ENCODE results near the gene DNMBP. TPM values are rescaled to one million over a fixed set of nuclear protein-coding genes. Genes with fewer than 3 reads are reported as not detected.

Gene DNMBP
- total and polyA plus RNA-seq, 2 of the 4 experiments (the other 2 are of a cell fraction) = 10.9 to 13.6 TPM

DNA sequence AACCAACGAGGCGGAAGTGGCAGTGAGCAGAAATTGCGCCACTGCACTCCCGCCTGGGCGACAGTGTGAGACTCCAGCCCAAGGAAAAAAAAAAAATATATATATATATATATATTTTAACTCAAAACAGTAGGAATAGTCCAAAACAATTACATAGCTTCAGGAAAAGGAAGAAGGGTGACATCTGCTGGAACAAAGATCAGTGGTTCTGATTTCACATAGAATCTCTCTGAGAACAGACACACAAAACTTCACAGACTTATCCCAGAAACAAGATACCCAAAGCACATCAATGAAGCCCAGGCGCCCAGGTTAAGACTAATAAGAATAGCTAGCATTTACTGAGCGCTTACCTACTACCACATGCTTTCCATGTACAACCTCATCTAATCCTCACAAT is 45.0 kb downstream of the DNMBP start:
- H2BK120ac ChIP-seq (ENCODE audit: low read depth, low read length) = peak overlapping the region; percentile 52; the same call in 1 of the 2 replicates
- H2AK9ac ChIP-seq (replicated peaks; ENCODE audit: low read depth, low read length, poor library complexity) = no peak overlapping the region
- H2BK15ac ChIP-seq (ENCODE audit: low read depth, low read length) = no peak overlapping the region; the same call in 2 of the 3 replicates
- H2AFZ ChIP-seq (replicated peaks; ENCODE audit: low read length, poor library complexity) = no peak overlapping the region
- TF ChIP-seq RAD21 (IDR thresholded peaks at IDR 0.05; ENCODE audit: low read length) = peak; percentile 38
- no peak for TF ChIP-seq CHD1 (IDR thresholded peaks at IDR 0.05; ENCODE audit: low read depth, low read length)
- TF ChIP-seq, protein P1, sequence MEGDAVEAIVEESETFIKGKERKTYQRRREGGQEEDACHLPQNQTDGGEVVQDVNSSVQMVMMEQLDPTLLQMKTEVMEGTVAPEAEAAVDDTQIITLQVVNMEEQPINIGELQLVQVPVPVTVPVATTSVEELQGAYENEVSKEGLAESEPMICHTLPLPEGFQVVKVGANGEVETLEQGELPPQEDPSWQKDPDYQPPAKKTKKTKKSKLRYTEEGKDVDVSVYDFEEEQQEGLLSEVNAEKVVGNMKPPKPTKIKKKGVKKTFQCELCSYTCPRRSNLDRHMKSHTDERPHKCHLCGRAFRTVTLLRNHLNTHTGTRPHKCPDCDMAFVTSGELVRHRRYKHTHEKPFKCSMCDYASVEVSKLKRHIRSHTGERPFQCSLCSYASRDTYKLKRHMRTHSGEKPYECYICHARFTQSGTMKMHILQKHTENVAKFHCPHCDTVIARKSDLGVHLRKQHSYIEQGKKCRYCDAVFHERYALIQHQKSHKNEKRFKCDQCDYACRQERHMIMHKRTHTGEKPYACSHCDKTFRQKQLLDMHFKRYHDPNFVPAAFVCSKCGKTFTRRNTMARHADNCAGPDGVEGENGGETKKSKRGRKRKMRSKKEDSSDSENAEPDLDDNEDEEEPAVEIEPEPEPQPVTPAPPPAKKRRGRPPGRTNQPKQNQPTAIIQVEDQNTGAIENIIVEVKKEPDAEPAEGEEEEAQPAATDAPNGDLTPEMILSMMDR (conservative IDR thresholded peaks at IDR 0.05; ENCODE audit: low read depth, low read length) = peak; percentile 37; the same call in 1 of the 2 replicates
- no peak for TF ChIP-seq RFX5 (IDR thresholded peaks at IDR 0.05; ENCODE audit: low read depth, low read length)
- no peak for TF ChIP-seq CEBPB (IDR thresholded peaks at IDR 0.05; ENCODE audit: low read depth, low read length)
- TF ChIP-seq SMC3 (IDR thresholded peaks at IDR 0.05; ENCODE audit: low read depth, low read length) = peak; percentile 34
- no peak for TF ChIP-seq MXI1 (IDR thresholded peaks at IDR 0.05; ENCODE audit: borderline replicate concordance, low read depth, low read length)
- no peaks in the 10 kb centered on the region for H4K20me1 ChIP-seq (ENCODE audit: insufficient read depth, low read length)
- BruUV-seq (replicated peaks) = no TSS peak
- H4K8ac ChIP-seq (ENCODE audit: low read depth in 2 of 2, low read length in 2 of 2) = no peak overlapping the region
- H3K9me1 ChIP-seq (ENCODE audit: insufficient read depth, low read length) = peaks cover 4% of the 10 kb centered on the region; the same call in 1 of the 2 replicates
- WGBS, 2 experiments (ENCODE audit: extremely low coverage in 2 of 2, insufficient read length in 1 of 2) = no CpG with 5 or more reads among the region's 7 CpGs
- intact Hi-C loops (cut with micrococcal nuclease) = loop anchor here (2.0 to 5.0 kb wide), 2 partner anchors 43 to 110 kb away; partner anchors contain the start of gene DNMBP
- no peak overlapping the region for H3K27ac ChIP-seq (ENCODE audit: insufficient read depth, low read length)
- in situ Hi-C loops (cut with MboI; ENCODE audit: low sequenced_read_pairs) = loop anchor here (10.0 kb wide), 1 partner anchor 80 kb away; no protein-coding TSS in a partner anchor
- DNase-seq (peak; percentile 42), ATAC-seq (ENCODE audit: low read depth) (0 out of 2 replicates have a peak, but pooled peaks have one; percentile 21)
- no peak overlapping the region for H3K23ac ChIP-seq (ENCODE audit: low read depth, low read length)
- no peaks in the 10 kb centered on the region for H3K27me3 ChIP-seq (ENCODE audit: control insufficient read depth, insufficient read depth, low read length)
- H2BK20ac ChIP-seq (ENCODE audit: low read depth, low read length) = no peak overlapping the region; the same call in 1 of the 2 replicates
- no peak overlapping the region for H3K4me2 ChIP-seq (ENCODE audit: low read depth, low read length)
- H3K79me1 ChIP-seq (ENCODE audit: low read depth in 1 of 2, low read length in 2 of 2) = peaks cover 12 to 42% of the 10 kb centered on the region in 2 experiments; a peak in 3 of 4 replicates
- no peak overlapping the region for H3K56ac ChIP-seq (ENCODE audit: extremely low read depth, insufficient read depth, low read length)
- no peaks in the 10 kb centered on the region for H3K9me3 ChIP-seq (ENCODE audit: control insufficient read depth, insufficient read depth, low read length)
- H3K4me3 ChIP-seq (ENCODE audit: insufficient read depth, low read depth, low read length) = no peak overlapping the region
- no peak overlapping the region for H3K9ac ChIP-seq (ENCODE audit: low read depth, low read length)
- H4K91ac ChIP-seq (ENCODE audit: insufficient read depth, low read depth, low read length) = no peak overlapping the region
- H3K4me1 ChIP-seq (ENCODE audit: control insufficient read depth, insufficient read depth, low read length) = peaks cover 5% of the 10 kb centered on the region
- dilution Hi-C loops (cut with HindIII; ENCODE audit: low sequenced_read_pairs, unreplicated experiment) = no loop called here
- ChIA-PET CTCF (interaction anchor here (0.9 to 2.4 kb wide), 6 partner anchors 10 to 232 kb away, joined by 3 to 11 read pairs (median 4); partner anchors contain the start of genes CUTC and DNMBP), POLR2A (ENCODE audit: unreplicated experiment) (no interaction called here)
- H2AK5ac ChIP-seq (ENCODE audit: low read depth, low read length) = no peak overlapping the region
- no peak overlapping the region for H3K18ac ChIP-seq (ENCODE audit: low read depth, low read length)
- H3K4ac ChIP-seq (ENCODE audit: low read depth, low read length) = peak overlapping the region; percentile 56; the same call in 1 of the 2 replicates
- H3K14ac ChIP-seq (replicated peaks; ENCODE audit: low read depth, low read length) = no peak overlapping the region; the same call in 1 of the 2 replicates
- H3K36me3 ChIP-seq (ENCODE audit: control insufficient read depth, insufficient read depth, low read length) = peaks cover 6% of the 10 kb centered on the region
- no peak overlapping the region for H4K5ac ChIP-seq (ENCODE audit: low read depth, low read length)
- no peak overlapping the region for H2BK5ac ChIP-seq (ENCODE audit: low read depth, low read length, poor library complexity, severe bottlenecking)
